Activated CD4-positive, CD25-positive, alpha-beta regulatory T cell treated with anti-CD3 and anti-CD28 coated beads, Interleukin-2, amount 50 U/mL, for 16 hours (primary cell): ENCODE data around the gene ZNF433.

Experiments
- DNase-seq: peaks from one replicate; pipeline ENCODE4 v3.0.0-alpha.2; 2020; ENCODE audit warnings: low read depth, low spot score

ZNF433 gene

GRCh38 chr19:11989112-11989456 is 46.4 kb downstream of the ZNF433 start:
- no peak for DNase-seq

GRCh38 chr19:11987405-11988281 is 47.8 kb downstream of the ZNF433 start:
- peak; percentile 79 for DNase-seq

GRCh38 chr19:11986754-11987153 is 48.7 kb downstream of the ZNF433 start:
- DNase-seq, result no peak

GRCh38 chr19:11984986-11985385 is 50.5 kb downstream of the ZNF433 start:
- DNase-seq, result no peak

GRCh38 chr19:11982526-11982925 is 53.0 kb downstream of the ZNF433 start:
- no peak for DNase-seq

GRCh38 chr19:11979527-11979926 is 56.0 kb downstream of the ZNF433 start:
- no peak for DNase-seq

- DNase-seq, result no peak
Observed at GRCh38 chr19:11978492-11979100, 56.9 kb downstream of the ZNF433 start.

GRCh38 chr19:11973019-11973810 is 62.3 kb downstream of the ZNF433 start:
- DNase-seq, result no peak

GRCh38 chr19:11971041-11971440 is 64.4 kb downstream of the ZNF433 start:
- DNase-seq, result no peak

GRCh38 chr19:11970174-11970573 is 65.3 kb downstream of the ZNF433 start:
- no peak for DNase-seq

GRCh38 chr19:11964858-11965645 is 70.4 kb downstream of the ZNF433 start, which contains the start of gene ZNF763:
ZNF763 (plus strand) TSS chr19:11965040; CDS start chr19:11965209, 169 bp downstream.
- DNase-seq, result peak; percentile 70
